MG63 (cell line): ENCODE data around the gene AFP. TPM values are rescaled to one million over a fixed set of nuclear protein-coding genes. Genes with fewer than 3 reads are reported as not detected.

Experiments used
- DNase-seq: peaks from one replicate; pipeline ENCODE4 v3.0.0-alpha.2; 2020
- H3K27me3 ChIP-seq: fragments of 250-450 bp; sonication (Bioruptor Pico); 2 replicates; pipeline ENCODE4 v1.5.1; 2020; ENCODE audit warnings: mild to moderate bottlenecking, moderate library complexity
- H3K36me3 ChIP-seq: fragments of 250-450 bp; sonication (Bioruptor Pico); 2 replicates; pipeline ENCODE4 v1.5.1; 2020; ENCODE audit warnings: mild to moderate bottlenecking, moderate library complexity
- H3K4me3 ChIP-seq: fragments of 250-450 bp; sonication (Bioruptor Pico); 2 replicates; pipeline ENCODE4 v1.5.1; 2020; ENCODE audit warnings: mild to moderate bottlenecking, moderate library complexity
- H3K9me3 ChIP-seq: fragments of 250-450 bp; sonication (Bioruptor Pico); 2 replicates; pipeline ENCODE4 v1.5.1; 2020; ENCODE audit warnings: mild to moderate bottlenecking, moderate library complexity
- total RNA-seq: library from RNA; depleted of rRNA; stranded (reverse); fragments of >200 nt; shearing (Covaris generic); gene quantifications from 2 replicates; pipeline ENCODE4 v1.2.3, GENCODE V29; 2014; ENCODE audit warnings: low replicate concordance

The AFP gene
- total RNA-seq, 1 experiment from 2014 or later, result 2.5 TPM

GRCh38 chr4:73426666-73427065 is 9.4 kb upstream of the AFP start:
- Histone ChIP-seq H3K27me3 (no peaks in the 10 kb centered on the region), H3K4me3 (no peak overlapping the region), H3K36me3 (no peaks in the 10 kb centered on the region), H3K9me3 (no peaks in the 10 kb centered on the region)
- no peak for DNase-seq

- no peaks in the 10 kb centered on the region for H3K9me3 ChIP-seq
- no peak for DNase-seq
- no peak overlapping the region for H3K4me3 ChIP-seq
Measured at GRCh38 chr4:73429118-73429517, 6.9 kb upstream of the AFP start.

GRCh38 chr4:73429826-73430587 is 6.0 kb upstream of the AFP start:
- Histone ChIP-seq H3K27me3 (no peaks in the 10 kb centered on the region), H3K36me3 (no peaks in the 10 kb centered on the region), H3K9me3 (no peaks in the 10 kb centered on the region), H3K4me3 (no peak overlapping the region)
- no peak for DNase-seq

More at GRCh38 chr4:73429118-73429517, 6.9 kb upstream of the AFP start:
- Histone ChIP-seq H3K27me3 (no peaks in the 10 kb centered on the region), H3K36me3 (no peaks in the 10 kb centered on the region)

- DNase-seq, result no peak
- Histone ChIP-seq H3K9me3 (no peaks in the 10 kb centered on the region), H3K36me3 (no peaks in the 10 kb centered on the region), H3K27me3 (no peaks in the 10 kb centered on the region), H3K4me3 (no peak overlapping the region)
Measured at GRCh38 chr4:73431813-73432168, 4.2 kb upstream of the AFP start.

GRCh38 chr4:73432169-73433000 is 3.6 kb upstream of the AFP start:
- no peak overlapping the region for H3K4me3 ChIP-seq
- no peaks in the 10 kb centered on the region for H3K27me3 ChIP-seq
- H3K9me3 ChIP-seq, result no peaks in the 10 kb centered on the region
- no peaks in the 10 kb centered on the region for H3K36me3 ChIP-seq
- no peak for DNase-seq

- H3K27me3 ChIP-seq, result no peaks in the 10 kb centered on the region
- DNase-seq, result no peak
Measured at GRCh38 chr4:73433140-73433539, 2.9 kb upstream of the AFP start.

GRCh38 chr4:73434311-73434710 is 1.7 kb upstream of the AFP start:
- H3K27me3 ChIP-seq, result no peaks in the 10 kb centered on the region
- no peak overlapping the region for H3K4me3 ChIP-seq
- DNase-seq, result no peak
- H3K9me3 ChIP-seq, result no peaks in the 10 kb centered on the region
- no peaks in the 10 kb centered on the region for H3K36me3 ChIP-seq

More at GRCh38 chr4:73433140-73433539, 2.9 kb upstream of the AFP start:
- H3K36me3 ChIP-seq, result no peaks in the 10 kb centered on the region
- no peaks in the 10 kb centered on the region for H3K9me3 ChIP-seq
- no peak overlapping the region for H3K4me3 ChIP-seq

GRCh38 chr4:73436674-73437557 is 895 bp downstream of the AFP start:
- DNase-seq, result no peak
- H3K9me3 ChIP-seq, result no peaks in the 10 kb centered on the region

GRCh38 chr4:73437558-73437956 is 1.5 kb downstream of the AFP start:
- Histone ChIP-seq H3K4me3 (no peak overlapping the region), H3K27me3 (no peaks in the 10 kb centered on the region)

More at GRCh38 chr4:73436674-73437557, 895 bp downstream of the AFP start:
- H3K36me3 ChIP-seq, result no peaks in the 10 kb centered on the region
- H3K4me3 ChIP-seq, result no peak overlapping the region
- H3K27me3 ChIP-seq, result no peaks in the 10 kb centered on the region

GRCh38 chr4:73438048-73438447 is 2.0 kb downstream of the AFP start:
- DNase-seq, result no peak
- Histone ChIP-seq H3K27me3 (no peaks in the 10 kb centered on the region), H3K36me3 (no peaks in the 10 kb centered on the region), H3K4me3 (no peak overlapping the region), H3K9me3 (no peaks in the 10 kb centered on the region)

More at GRCh38 chr4:73437558-73437956, 1.5 kb downstream of the AFP start:
- no peak for DNase-seq
- Histone ChIP-seq H3K9me3 (no peaks in the 10 kb centered on the region), H3K36me3 (no peaks in the 10 kb centered on the region)

- Histone ChIP-seq H3K9me3 (no peaks in the 10 kb centered on the region), H3K4me3 (no peak overlapping the region), H3K27me3 (no peaks in the 10 kb centered on the region), H3K36me3 (no peaks in the 10 kb centered on the region)
- peak; percentile 51 for DNase-seq
Measured at GRCh38 chr4:73438582-73439215, 2.7 kb downstream of the AFP start.

- Histone ChIP-seq H3K9me3 (no peaks in the 10 kb centered on the region), H3K36me3 (no peaks in the 10 kb centered on the region), H3K27me3 (no peaks in the 10 kb centered on the region), H3K4me3 (no peak overlapping the region)
- no peak for DNase-seq
Measured at GRCh38 chr4:73439445-73439844, 3.4 kb downstream of the AFP start.

- no peaks in the 10 kb centered on the region for H3K27me3 ChIP-seq
- no peak overlapping the region for H3K4me3 ChIP-seq
Measured at GRCh38 chr4:73439991-73440390, 4.0 kb downstream of the AFP start.

GRCh38 chr4:73440653-73441052 is 4.6 kb downstream of the AFP start:
- Histone ChIP-seq H3K4me3 (no peak overlapping the region), H3K9me3 (no peaks in the 10 kb centered on the region)

More at GRCh38 chr4:73439991-73440390, 4.0 kb downstream of the AFP start:
- Histone ChIP-seq H3K9me3 (no peaks in the 10 kb centered on the region), H3K36me3 (no peaks in the 10 kb centered on the region)
- DNase-seq, result no peak

GRCh38 chr4:73442275-73442674 is 6.3 kb downstream of the AFP start:
- no peaks in the 10 kb centered on the region for H3K36me3 ChIP-seq
- H3K27me3 ChIP-seq, result no peaks in the 10 kb centered on the region
- H3K4me3 ChIP-seq, result no peak overlapping the region
- no peaks in the 10 kb centered on the region for H3K9me3 ChIP-seq
- DNase-seq, result no peak

More at GRCh38 chr4:73440653-73441052, 4.6 kb downstream of the AFP start:
- DNase-seq, result no peak
- Histone ChIP-seq H3K36me3 (no peaks in the 10 kb centered on the region), H3K27me3 (no peaks in the 10 kb centered on the region)

- DNase-seq, result no peak
- Histone ChIP-seq H3K9me3 (no peaks in the 10 kb centered on the region), H3K4me3 (no peak overlapping the region), H3K27me3 (no peaks in the 10 kb centered on the region), H3K36me3 (no peaks in the 10 kb centered on the region)
Measured at GRCh38 chr4:73443224-73443623, 7.2 kb downstream of the AFP start.
